WI38 (cell line): ENCODE results near the gene SPSB2.

Experiments
- H3K4me3 ChIP-seq: 2 replicates; pipeline ENCODE4 v1.5.1; 2011; ENCODE audit warnings: low read depth, mild to moderate bottlenecking, control low read depth, low read length
- CTCF ChIP-seq: IDR thresholded peaks from 2 replicates; pipeline ENCODE4 v1.5.1; 2012; ENCODE audit warnings: low read depth, mild to moderate bottlenecking, control low read depth, low read length

Gene SPSB2

GRCh38 chr12:6837370-6838060 lies 35.6 kb downstream of the SPSB2 start:
- TF ChIP-seq CTCF, result no peak
- no peak overlapping the region for H3K4me3 ChIP-seq

GRCh38 chr12:6836851-6837250 lies 36.3 kb downstream of the SPSB2 start:
- H3K4me3 ChIP-seq, result no peak overlapping the region
- no peak for TF ChIP-seq CTCF

- TF ChIP-seq CTCF, result no peak
- no peak overlapping the region for H3K4me3 ChIP-seq
Observed at GRCh38 chr12:6834873-6835272, 38.2 kb downstream of the SPSB2 start.

- H3K4me3 ChIP-seq, result no peak overlapping the region
- TF ChIP-seq CTCF, result no peak
Observed at GRCh38 chr12:6834254-6834653, 38.8 kb downstream of the SPSB2 start.

GRCh38 chr12:6833189-6833890 lies 39.8 kb downstream of the SPSB2 start:
- H3K4me3 ChIP-seq, result no peak overlapping the region
- no peak for TF ChIP-seq CTCF

- H3K4me3 ChIP-seq, result no peak overlapping the region
- TF ChIP-seq CTCF, result no peak
Observed at GRCh38 chr12:6832125-6832524, 41.0 kb downstream of the SPSB2 start.

GRCh38 chr12:6831450-6831995 lies 41.6 kb downstream of the SPSB2 start:
- no peak overlapping the region for H3K4me3 ChIP-seq
- TF ChIP-seq CTCF, result no peak
